A673 (cell line): ENCODE measurements around the gene PLAA.

Experiments used
- CTCF ChIP-seq: fragments of 300-800, 200-600 bp; sonication (generic); conservative IDR thresholded peaks from 2 replicates; pipeline ENCODE4 v1.5.1; 2017; ENCODE audit warnings: low read depth, mild to moderate bottlenecking, antibody characterized with exemption, low read length, moderate library complexity, mixed read lengths
- EZH2 ChIP-seq: fragments of 200-600 bp; sonication (generic); IDR thresholded peaks from 2 replicates; pipeline ENCODE4 v1.6.1; 2017; ENCODE audit warnings: borderline replicate concordance, low read depth, mild to moderate bottlenecking, mixed read lengths, antibody characterized with exemption, low read length; ENCODE audit not compliant: poor library complexity, severe bottlenecking

GRCh38 chr9:26892251-26893029 lies 54.6 kb downstream of the PLAA start, which contains the start of gene CAAP1:
- TF ChIP-seq CTCF, result peak; percentile 37; the same call in 1 of the 2 replicates
- no peak for TF ChIP-seq EZH2
